ENCODE results near the gene CYP3A5. TPM values are rescaled to one million over a fixed set of nuclear protein-coding genes. Genes with fewer than 3 reads are reported as not detected.
A peak's percentile ranks its signal among the peaks of the same experiment; 100 is the strongest.
"Not testable (repeated sequence)": the region's sequence is repeated elsewhere in the genome, so short reads cannot be mapped to it uniquely, and the experiment has no call there.

Gene CYP3A5
- total RNA-seq, 3 donors from 2014 or later: 73.8 to 241 (median 179) TPM

DNA sequence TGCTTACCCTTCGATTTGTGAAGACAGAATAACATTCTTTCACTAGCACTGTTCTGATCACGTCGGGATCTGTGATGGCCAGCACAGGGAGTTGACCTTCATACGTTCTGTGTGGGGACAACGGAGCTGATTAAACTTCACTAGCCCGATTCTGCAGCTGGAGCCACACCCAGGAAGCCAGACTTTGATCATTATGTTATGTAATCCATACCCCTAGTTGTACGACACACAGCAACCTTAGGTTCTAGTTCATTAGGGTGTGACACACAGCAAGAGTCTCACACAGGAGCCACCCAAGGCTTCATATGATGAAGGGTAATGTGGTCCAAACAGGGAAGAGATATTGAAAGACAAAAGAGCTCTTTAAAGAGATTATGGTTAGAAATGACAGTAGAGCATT lies 7.2 kb downstream of the CYP3A5 start:
- TF ChIP-seq, protein P1, sequence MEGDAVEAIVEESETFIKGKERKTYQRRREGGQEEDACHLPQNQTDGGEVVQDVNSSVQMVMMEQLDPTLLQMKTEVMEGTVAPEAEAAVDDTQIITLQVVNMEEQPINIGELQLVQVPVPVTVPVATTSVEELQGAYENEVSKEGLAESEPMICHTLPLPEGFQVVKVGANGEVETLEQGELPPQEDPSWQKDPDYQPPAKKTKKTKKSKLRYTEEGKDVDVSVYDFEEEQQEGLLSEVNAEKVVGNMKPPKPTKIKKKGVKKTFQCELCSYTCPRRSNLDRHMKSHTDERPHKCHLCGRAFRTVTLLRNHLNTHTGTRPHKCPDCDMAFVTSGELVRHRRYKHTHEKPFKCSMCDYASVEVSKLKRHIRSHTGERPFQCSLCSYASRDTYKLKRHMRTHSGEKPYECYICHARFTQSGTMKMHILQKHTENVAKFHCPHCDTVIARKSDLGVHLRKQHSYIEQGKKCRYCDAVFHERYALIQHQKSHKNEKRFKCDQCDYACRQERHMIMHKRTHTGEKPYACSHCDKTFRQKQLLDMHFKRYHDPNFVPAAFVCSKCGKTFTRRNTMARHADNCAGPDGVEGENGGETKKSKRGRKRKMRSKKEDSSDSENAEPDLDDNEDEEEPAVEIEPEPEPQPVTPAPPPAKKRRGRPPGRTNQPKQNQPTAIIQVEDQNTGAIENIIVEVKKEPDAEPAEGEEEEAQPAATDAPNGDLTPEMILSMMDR (IDR thresholded peaks at IDR 0.05): no peak
- Histone ChIP-seq H3K36me3 (ENCODE audit: low read depth) (no peaks in the 10 kb centered on the region), H3K4me1 (ENCODE audit: low read depth) (no peaks in the 10 kb centered on the region), H3K4me3 (no peak overlapping the region), H3K9me3 (no peaks in the 10 kb centered on the region)
- intact Hi-C loops (cut with DNase I, micrococcal nuclease): no loop called here
- no peak for DNase-seq
- ATAC-seq: peak; percentile 88

DNA sequence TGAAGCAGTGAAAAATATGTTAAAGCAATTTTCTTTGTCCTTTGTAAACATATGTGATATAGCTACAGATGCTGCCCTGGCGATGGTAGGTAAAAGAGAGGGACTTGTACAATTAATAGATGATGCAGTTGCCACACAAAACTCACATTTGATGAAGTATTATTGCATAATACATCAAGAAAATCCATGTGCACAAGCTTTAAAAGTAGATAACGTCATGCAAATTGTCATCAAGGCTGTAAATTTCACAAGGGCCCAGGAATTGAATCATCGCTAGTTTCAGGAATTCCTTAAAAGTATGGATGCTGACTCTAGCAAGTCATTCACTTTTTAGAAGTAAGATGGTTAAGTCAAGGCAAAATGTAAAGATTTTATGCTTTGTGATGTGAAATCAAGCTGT lies 10.0 kb downstream of the CYP3A5 start:
- intact Hi-C loops (cut with DNase I, micrococcal nuclease): no loop called here
- Histone ChIP-seq H3K4me3 (no peak overlapping the region), H3K9me3 (no peaks in the 10 kb centered on the region), H3K4me1 (ENCODE audit: low read depth) (no peaks in the 10 kb centered on the region), H3K36me3 (ENCODE audit: low read depth) (no peaks in the 10 kb centered on the region)
- DNase-seq: no peak
- TF ChIP-seq, protein P1 (IDR thresholded peaks at IDR 0.05): no peak
- ATAC-seq: no peak

DNA sequence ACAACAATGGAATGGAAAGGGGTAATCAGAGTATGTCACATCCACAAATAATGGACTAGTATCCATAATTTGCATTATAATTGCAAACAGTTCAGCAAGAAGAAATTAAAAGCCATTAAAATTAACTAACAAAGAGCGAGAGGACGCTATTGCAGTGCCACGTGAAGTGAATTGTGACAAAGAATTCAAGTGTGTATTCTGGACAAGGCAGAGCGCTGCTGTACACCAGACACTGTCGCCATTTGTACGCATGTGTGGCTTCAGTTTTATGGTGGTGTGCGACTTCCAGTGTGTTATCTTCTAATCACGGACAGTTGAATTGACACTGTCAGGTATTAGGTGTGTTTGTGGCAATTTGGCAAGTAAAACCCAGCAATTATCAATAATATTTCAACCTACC lies 11.3 kb downstream of the CYP3A5 start:
- ATAC-seq: no peak
- H3K36me3 ChIP-seq (ENCODE audit: low read depth): no peaks in the 10 kb centered on the region
- H3K4me3 ChIP-seq: no peak overlapping the region
- DNase-seq: no peak
- intact Hi-C loops (cut with DNase I, micrococcal nuclease): no loop called here
- H3K9me3 ChIP-seq: no peaks in the 10 kb centered on the region
- H3K4me1 ChIP-seq (ENCODE audit: low read depth): no peaks in the 10 kb centered on the region
- TF ChIP-seq, protein P1 (IDR thresholded peaks at IDR 0.05): no peak

DNA sequence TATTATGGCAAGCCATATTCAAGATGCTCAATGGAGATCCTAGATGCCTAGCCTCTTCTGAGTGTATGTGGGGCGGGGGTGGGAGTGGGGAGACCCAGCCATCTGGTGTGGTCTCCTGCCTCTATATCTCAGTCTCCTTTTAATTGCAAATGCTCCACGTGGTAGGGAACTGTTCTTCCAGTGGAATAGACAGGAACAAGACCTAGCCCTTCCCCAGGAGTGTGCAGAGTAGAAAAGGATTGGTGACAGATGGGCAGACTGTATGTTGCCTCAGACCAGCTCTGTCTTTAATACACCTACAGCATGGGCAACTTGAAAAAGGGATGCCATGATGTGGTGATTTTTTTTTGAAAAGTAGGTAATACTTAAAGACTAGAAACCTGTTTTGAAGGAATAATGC lies 12.6 kb downstream of the CYP3A5 start:
- H3K4me1 ChIP-seq (ENCODE audit: low read depth): no peaks in the 10 kb centered on the region
- no peak for DNase-seq
- ATAC-seq: no peak
- H3K9me3 ChIP-seq: no peaks in the 10 kb centered on the region
- H3K4me3 ChIP-seq: no peak overlapping the region
- intact Hi-C loops (cut with DNase I, micrococcal nuclease): no loop called here
- TF ChIP-seq, protein P1 (IDR thresholded peaks at IDR 0.05): no peak
- no peaks in the 10 kb centered on the region for H3K36me3 ChIP-seq (ENCODE audit: low read depth)

DNA sequence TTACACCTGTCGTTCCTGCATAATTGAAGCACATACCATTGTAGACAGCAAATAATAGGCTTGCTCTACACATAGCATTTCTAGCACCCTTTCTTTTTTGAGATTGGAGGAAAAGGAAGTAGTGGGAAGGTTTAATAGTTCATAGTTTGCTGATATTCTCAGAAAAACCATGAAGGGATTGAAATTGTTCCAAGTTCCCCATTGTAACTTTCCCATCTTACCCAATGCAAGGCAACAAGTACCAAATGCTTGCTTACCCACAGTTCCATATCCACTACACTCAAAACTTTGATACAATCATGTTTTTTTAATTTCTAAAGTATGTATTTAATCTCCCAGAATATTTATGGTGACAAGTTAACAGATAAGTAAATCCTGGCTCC lies 13.8 kb downstream of the CYP3A5 start:
- intact Hi-C loops (cut with DNase I, micrococcal nuclease): no loop called here
- TF ChIP-seq, protein P1 (IDR thresholded peaks at IDR 0.05): no peak
- no peak overlapping the region for H3K4me3 ChIP-seq
- no peaks in the 10 kb centered on the region for H3K36me3 ChIP-seq (ENCODE audit: low read depth)
- no peaks in the 10 kb centered on the region for H3K9me3 ChIP-seq
- ATAC-seq: no peak
- no peaks in the 10 kb centered on the region for H3K4me1 ChIP-seq (ENCODE audit: low read depth)
- no peak for DNase-seq

DNA sequence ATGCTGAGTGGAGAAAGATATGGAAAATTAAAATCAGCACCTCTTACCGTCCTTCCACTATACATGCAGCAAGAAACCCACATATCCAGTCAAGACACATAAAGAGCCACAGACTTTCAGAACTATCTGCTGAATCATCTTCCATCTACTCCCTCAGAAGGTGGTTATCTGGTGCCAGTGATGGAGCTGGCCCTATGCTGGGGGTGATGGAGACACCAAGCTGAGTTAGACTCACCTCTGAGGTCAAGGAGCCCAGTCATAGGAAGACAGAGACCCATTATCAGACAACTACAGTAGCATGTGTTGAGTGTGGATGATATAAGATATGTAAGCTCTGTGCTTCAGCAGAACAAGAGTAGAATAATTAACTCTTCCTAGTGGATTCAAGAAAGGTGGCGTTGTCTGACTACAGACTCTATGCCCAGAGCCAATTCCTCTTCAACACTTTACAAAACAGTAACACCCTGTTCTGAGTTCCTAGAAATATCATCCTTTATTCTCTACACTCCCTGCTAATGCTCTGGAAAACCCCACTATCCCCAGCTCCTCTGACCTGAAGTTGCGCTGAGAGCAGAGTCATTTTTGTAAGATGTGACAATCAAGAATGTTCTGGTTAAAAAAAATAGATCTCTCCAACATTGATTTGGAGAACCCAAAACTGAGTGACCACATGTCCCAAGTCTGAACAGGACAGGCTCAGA lies 14.3 kb downstream of the CYP3A5 start:
- Histone ChIP-seq H3K4me1 (ENCODE audit: low read depth) (no peaks in the 10 kb centered on the region), H3K36me3 (ENCODE audit: low read depth) (peaks cover 3% of the 10 kb centered on the region), H3K9me3 (no peaks in the 10 kb centered on the region), H3K4me3 (no peak overlapping the region)
- no peak for DNase-seq
- intact Hi-C loops (cut with DNase I, micrococcal nuclease): no loop called here
- TF ChIP-seq, protein P1 (IDR thresholded peaks at IDR 0.05): no peak
- ATAC-seq: no peak

DNA sequence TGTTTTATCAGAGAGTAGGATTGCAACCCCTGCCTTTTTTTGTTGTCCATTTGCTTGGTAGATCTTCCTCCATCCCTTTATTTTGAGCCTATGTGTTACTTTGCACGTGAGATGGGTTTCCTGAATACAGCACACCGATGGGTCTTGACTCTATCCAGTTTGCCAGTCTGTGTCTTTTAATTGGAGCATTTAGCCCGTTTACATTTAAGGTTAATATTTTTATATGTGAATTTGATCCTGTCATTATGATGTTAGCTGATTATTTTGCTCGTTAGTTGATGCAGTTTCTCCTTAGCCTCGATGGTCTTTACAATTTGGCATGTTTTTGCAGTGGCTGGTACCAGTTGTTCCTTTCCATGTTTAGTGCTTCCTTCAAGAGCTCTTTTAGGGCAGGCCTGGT lies 21.9 kb downstream of the CYP3A5 start:
- H3K4me1 ChIP-seq (ENCODE audit: low read depth); intact Hi-C loops (cut with DNase I, micrococcal nuclease); ATAC-seq; DNase-seq; H3K4me3 ChIP-seq; H3K36me3 ChIP-seq (ENCODE audit: low read depth): not testable (repeated sequence)
- H3K9me3 ChIP-seq: peaks cover 15% of the 10 kb centered on the region

DNA sequence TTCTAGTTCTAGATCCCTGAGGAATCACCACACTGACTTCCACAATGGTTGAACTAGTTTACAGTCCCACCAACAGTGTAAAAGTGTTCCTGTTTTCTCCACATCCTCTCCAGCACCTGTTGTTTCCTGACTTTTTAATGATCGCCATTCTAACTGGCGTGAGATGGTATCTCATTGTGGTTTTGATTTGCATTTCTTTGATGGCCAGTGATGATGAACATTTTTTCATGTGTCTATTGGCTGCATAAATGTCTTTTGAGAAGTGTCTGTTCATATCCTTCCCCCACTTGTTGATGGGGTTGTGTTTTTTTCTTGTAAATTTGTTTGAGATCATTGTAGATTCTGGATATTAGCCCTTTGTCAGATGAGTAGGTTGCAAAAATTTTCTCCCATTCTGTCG lies 25.2 kb downstream of the CYP3A5 start:
- H3K36me3 ChIP-seq (ENCODE audit: low read depth); ATAC-seq; intact Hi-C loops (cut with DNase I, micrococcal nuclease); H3K4me1 ChIP-seq (ENCODE audit: low read depth); DNase-seq; H3K4me3 ChIP-seq: not testable (repeated sequence)
- peaks cover 12% of the 10 kb centered on the region for H3K9me3 ChIP-seq
